NCI-H2227 (cell line): ENCODE measurements around the gene MICB.

Experiments used
- DNase-seq: peaks from one replicate; lab custom pipeline; 2025; ENCODE audit not compliant: unreplicated experiment; lab: John Stamatoyannopoulos, UW

The MICB gene

GRCh38 chr6:31559958-31560696, 62.2 kb downstream of the MICB start:
- DNase-seq: no peak

DNA sequence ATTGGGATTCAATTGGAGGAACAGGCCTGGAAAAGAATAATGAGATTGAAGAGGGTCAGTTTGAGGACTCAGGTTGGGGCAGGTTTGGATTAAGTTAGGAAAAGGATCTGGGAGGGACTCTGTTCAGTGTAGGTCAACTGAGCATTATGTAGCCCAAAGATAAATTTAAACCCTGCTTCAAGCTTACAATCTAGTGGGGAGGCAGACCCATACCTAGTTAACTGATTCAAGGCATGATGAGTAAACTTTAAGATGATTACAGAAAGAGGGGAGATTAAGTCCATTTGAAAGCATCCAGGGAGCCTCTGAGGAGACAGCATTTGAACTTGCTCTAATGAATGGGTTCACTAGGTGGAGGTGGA, 62.7 kb downstream of the MICB start:
- DNase-seq: no peak
